ENCODE data around the gene UBE2E2.
"Not testable (repeated sequence)": the region's sequence is repeated elsewhere in the genome, so short reads cannot be mapped to it uniquely, and the experiment has no call there.

The UBE2E2 gene

DNA sequence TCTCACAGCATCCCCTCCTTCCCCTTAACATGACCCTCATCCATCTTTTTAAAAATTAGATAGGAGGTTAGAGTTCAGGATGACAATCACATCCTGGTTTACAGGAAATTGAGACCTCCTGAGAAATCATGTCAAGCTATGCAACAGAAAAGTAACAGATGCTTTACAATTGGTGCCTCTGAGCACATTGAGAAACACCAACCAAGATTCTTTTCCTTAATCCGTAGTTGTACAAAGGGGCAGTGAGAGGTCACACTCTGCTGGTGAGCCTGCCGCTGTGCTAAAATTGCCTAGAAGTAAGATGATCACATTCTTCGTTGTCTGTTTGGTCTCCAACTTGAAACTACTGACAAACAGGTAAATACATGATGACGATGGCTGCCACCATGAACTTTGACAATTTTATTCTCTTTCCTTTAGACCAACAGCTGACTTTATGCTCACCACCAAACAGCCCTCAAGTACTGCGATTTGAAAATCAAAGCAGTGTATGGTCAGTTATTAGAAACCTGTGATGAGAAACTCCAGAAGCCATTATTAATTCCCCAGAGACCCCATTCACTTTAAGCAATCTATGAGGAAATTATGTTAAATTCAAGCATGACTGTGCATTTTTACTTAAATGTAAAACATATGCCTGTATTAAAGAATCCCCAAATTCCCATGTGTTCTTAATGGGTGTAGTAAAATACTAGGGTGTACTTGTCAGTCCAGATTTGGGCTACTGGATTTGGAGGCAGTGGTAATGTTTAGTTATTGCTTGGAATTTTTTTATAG is 392.0 kb downstream of the UBE2E2 start:
- no peak for DNase-seq

DNA sequence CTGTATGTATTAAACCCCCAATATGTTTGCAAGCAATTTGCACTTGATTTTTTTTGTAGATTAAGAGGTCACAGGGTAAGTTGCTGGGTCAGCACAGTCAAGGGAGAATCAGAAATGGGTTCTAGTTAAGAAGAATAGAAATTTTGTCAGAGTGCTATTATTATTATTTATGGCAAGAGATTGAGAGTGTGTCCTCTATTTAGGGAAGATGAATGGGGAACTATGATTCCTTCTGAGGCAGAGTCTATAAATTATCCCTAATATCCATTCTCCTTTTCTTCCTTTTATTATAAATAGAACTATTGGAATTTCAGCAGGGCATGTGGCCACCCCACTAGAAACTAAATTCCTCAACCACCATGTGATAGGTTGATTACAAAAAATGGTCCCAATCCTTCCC is 392.7 kb downstream of the UBE2E2 start:
- no peak for DNase-seq

DNA sequence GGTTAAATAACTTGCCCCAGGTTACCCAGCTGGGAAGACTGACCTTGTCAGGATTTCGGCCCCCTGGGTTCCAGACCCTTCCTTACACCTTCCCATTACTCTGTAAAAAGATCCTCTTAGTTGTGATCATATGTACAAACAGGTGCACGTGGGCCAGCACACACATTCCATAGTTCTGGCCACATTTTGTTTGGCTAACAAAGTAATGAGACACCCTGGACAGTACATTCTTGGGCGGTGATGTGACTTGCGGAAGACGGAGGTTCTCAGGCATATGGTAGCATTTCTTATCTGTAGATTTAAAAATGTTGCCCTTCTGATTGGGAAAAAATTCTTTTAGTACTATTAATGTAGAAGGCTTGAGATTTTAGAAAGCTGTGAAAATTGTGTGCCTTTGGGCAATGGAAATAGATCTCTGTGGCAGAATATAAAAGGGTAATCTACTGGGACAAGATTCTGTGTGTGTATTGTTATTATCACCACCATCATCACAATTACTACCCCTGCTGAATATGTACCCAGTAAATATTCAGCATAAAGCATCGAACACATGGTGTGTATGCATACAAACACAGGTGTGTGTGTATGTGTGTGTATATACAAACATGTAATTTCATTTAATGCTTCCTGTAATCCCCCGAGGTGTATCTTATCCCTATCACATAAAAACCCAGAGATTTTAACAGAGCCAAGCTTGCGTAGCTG is 397.2 kb downstream of the UBE2E2 start:
- DNase-seq = no peak

DNA sequence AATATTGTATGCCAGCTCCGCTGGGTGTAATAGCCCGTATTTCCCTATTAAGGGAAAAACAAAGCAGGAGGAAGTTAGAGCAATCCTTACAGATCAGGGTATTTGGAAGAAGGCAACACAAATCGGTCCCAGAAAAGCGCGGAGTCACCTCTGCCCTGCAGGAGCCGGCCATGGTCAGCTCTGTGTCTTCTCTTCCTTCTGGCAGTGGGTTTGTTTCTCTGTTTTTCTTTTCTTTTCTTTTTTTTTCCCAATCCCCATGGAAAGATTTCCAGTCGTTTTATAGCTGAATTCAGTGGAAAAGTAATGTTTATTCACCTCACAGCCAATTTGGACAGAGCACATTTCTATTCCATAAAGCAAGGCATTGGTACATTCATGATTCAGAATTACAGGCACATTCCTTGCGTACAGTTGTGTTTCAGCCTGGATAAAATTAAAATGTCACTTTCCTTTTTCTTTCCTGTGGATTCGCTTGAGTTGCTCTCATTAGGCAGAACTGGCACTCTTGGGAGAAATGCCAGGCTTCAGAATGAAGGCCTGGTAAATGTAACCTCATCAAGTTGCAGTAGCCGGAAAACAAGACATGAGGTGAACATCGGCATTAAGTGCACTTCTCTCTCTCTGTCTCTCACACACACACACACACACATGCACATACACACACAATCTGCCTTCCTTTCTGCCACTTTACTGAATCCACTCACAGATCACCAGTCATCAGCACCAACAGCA is 398.1 kb downstream of the UBE2E2 start:
- DNase-seq = no peak

DNA sequence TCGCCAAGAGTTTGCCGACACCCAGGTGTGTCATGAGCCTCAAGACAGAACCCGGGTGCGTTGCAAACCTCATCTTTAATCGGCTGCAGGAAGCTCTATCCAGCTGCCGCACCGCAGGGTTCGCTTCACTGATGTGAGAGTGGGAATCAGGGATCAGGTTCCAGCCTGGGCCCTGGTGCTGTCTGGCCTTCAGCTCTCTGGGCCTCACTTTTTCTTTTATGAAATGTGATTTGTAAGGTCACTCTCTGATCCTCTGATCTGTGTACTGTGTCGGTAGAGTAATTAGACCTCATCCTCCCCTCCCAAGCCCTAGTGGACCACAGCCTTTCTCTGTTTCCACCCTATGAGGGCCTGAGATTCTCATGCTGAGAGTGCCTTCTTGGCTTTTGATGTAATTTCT is 399.8 kb downstream of the UBE2E2 start:
- DNase-seq = no peak

DNA sequence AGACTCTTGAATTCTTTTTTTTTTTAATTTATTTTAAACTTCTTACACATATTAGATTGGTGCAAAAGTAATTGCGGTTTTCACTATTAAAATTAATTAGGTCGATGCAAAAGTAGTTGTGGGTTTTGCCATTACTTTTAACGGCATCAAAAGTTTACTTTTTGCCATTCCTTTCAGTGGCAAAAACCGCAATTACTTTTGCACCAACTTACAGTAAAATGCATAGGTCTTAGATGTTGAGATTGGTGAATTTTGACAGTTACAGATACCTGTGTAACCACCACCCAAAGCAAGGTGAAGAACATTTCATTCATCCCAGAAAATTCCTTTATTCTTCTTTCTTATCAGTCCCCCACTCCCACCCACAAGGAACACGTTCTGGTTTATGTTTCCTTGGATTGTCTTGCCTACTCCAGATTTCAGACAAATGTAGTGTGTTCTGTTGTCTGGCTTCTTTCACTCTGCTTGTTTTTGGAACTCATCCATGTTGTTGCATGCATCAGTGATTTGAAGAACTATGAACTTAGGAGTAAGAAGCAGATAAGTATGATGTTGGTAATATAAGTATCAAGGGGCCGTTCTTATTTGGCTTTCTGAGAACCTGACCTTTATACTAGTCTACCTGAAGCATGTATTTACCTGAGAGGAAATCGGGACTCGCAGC is 404.2 kb downstream of the UBE2E2 start:
- DNase-seq = no peak

DNA sequence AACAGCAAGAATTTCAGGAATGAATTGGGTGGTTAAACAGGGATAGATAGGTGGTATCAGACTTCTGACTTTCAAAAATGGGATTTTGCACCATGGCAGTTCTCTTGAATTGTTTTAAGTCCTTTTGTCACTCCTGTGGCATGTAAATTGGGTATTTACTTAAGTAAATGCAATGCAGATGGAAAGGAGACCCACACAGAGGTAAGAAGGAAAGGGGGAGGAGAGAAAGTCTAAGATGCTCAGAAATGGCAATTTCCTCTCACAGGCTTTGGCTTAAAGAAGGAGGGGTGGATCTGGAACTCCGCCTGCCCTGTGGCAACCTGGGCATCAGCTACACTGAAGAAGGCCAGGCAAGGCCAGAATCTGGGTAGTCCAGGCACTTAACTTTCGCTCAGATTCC is 405.5 kb downstream of the UBE2E2 start:
- no peak for DNase-seq

DNA sequence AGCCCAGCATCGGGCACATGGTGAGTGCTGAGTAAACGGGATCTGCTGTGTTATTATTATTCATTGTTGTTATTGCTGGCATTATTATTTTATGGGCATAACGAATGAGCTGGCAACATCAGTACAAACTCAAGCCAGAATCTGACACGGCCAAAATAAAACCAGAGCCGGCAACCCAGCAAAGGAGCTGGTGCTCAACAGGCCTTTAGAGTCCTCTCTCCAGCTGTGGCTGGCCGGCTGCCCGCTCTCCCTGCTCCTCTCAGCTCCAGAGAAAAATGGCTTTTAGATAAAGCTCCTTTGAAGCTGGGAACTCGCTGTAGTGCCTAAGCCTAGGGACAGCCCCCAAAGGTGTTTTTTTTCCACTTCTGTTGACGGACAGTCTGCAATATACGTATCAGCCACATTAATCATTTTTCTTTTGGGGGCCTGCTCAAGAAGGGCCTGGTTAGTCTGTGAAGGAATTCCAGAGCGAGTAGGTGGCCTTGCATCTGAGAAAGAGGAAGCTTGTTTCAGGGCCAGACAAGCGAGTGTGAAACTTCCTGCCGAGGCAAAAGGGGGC is 408.7 kb downstream of the UBE2E2 start:
- no peak for DNase-seq

DNA sequence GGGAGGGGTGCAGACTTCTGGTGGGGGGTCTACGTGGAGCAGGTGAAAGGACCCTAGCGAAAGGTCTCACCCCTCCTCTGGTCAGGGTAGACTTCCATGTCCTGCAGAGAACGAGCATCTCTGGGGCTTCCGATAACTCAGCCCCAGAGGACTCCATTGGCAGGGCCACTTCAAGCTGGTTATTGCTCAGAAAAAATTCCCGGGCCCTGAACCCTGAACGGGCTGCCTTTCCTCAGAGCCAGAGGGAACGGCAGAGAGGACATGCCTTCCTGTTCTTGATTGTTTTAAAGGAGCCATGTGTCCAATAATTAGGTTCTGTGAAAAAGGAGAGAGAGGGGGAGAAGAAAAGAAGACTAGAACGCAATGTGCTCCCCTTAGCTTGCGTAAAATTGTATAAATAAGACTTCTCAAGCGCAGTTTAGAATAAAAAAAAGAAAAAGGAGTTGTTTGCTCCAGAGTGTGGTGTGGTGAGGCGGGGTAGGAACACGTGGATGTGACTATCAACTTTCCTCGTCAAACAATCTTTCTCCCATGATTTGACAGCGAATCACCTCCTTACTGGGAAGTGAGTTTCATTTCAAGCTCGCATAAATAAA is 409.3 kb downstream of the UBE2E2 start:
- DNase-seq = no peak

DNA sequence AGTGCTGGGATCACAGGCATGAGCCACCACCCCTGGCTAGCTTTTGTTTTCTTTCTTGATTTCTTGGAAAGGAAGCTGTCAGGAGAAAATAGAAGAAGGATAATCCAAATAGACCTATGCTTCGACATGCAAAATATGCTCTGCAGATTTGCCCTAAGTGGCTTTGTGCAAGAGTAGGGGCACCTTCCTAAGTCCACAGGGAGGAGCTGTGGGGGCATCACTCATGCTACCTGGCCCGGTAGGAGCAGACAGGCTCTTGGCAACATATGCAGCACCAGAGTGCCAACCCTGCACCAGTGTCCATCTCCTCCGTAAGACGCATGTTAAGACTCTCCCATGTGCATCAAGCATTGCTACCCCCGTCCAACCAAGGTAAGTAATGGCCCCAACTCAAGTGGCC is 411.9 kb downstream of the UBE2E2 start:
- no peak for DNase-seq

DNA sequence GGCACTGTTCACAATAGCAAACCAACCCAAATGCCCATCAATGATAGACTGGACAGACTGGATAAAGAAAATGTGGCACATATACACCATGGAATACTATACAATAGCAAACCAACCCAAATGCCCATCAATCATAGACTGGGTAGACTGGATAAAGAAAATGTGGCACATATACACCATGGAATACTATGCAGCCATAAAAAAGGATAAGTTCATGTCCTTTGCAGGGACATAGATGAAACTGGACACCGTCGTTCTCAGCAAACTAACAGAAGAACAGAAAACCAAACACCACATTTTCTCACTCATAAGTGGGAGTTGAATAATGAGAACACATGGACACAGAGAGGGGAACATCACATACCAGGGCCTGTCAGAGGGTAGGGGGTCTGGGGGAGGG is 415.3 kb downstream of the UBE2E2 start:
- DNase-seq = not testable (repeated sequence)

DNA sequence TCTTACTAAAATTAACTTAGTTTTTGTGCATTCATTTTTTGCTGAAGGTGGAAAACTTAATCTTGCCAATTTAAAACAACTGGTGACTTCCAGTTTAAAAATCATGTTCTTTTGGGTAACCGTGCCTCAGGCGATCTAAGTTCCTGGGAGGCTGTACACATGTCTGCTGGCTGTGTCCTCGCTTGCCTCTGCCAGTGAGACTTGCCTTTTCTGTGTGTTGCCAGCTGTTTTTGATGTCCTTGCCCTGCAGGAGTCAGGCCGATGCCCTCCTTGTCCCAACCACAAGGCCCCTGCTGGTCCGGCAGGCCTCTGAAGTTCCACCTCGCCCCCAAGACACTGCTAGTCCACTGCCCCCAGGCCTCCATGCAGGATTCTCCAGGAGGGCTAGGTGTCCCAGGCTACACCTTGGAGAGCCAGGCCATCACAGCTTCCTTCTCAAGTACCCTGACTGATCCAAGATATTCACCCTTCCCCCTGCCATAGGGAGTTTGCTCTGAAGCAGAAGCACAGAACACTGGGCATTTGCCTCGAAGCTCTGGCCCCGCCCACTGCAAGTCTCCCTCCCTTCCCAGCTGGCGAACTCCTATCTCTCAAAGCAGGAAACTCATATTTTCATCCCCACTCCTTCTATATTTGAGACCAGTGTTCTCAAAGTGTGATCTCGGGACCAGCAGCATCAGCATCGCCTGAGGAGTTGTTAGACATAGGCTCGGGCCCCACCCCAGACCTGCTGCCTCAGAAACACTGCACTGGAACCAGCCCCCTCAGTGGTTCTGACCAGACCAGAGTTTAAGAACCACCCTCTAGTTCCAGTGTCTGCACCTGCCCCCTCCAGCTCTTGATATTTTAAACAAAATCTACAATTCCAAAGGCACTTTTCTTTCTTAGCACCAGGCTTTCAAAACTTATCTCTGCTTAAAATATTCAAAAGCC is 416.8 kb downstream of the UBE2E2 start:
- no peak for DNase-seq

DNA sequence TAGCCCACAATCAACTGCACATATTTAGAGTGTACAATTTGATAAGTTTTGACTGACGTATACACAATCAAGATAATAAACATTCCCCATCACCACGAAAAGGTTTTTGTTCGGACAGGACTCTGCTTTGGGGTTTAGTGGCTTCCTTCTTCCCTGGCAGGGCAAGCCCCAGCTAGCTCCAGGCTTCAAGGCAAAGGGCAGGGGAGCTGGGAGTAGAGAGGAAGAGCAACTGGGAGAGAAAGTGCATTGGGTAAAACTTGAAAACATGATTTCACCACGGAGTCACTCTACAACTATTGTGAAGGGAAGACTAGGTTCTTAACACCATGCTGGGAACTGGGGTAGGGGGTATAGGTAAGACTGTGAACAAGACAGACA is 417.5 kb downstream of the UBE2E2 start:
- no peak for DNase-seq

DNA sequence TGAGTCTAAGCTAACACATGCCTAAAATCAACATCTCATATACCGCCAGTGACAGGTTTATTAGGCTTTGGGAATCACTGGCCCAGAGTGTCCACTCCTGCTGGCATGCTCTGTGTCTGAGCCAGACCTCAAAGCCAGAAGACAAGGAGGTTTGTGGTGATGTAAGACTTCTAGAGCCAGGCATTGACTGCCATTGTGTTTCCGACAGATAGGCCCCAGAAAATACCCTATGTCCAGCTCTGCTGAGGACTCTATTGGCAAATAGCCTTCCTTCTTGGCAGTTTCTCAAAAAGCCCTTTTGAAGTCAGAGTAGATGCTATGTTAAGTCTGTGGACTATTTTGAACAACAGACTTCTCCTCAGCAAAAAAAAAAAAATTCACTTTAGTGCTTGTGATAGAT is 420.7 kb downstream of the UBE2E2 start:
- DNase-seq = no peak

DNA sequence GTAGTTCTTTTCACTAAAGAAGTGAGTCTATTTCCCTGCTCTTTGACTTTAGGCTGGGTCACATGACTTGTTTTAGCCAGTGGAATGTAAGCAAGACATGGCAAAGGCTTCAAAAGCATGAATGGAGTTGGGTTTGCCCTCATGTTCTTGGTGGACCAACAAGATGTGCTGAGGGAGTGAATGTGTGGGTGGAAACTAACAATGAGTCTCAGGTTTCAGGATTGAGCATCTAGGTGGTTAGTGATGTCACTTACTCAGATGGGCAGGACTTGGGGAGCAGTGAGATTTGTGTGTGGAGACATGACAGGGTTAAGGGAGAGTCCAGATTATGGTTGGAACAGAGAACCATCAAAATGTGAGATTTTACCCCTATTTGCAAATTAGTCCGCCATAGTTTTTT is 421.2 kb downstream of the UBE2E2 start:
- no peak for DNase-seq

DNA sequence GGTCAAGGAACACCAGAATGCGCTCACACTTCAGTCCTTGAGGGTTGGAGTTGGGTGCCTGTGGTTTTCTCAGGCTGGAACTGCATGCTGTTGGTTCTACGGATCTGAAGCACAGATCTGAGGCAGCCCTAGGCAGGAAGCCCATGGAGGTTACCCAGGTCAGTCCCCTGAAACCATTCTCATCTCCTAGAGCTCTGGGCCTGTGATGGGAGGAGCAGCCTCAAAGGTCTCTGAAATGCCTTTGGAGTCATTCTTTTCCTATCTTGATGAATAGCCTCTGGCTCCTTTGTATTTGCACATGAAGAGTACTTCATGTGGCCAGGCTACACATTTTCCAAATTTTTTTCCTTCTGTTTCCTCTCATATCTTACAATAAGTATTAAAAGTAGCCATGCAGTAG is 423.3 kb downstream of the UBE2E2 start:
- no peak for DNase-seq

DNA sequence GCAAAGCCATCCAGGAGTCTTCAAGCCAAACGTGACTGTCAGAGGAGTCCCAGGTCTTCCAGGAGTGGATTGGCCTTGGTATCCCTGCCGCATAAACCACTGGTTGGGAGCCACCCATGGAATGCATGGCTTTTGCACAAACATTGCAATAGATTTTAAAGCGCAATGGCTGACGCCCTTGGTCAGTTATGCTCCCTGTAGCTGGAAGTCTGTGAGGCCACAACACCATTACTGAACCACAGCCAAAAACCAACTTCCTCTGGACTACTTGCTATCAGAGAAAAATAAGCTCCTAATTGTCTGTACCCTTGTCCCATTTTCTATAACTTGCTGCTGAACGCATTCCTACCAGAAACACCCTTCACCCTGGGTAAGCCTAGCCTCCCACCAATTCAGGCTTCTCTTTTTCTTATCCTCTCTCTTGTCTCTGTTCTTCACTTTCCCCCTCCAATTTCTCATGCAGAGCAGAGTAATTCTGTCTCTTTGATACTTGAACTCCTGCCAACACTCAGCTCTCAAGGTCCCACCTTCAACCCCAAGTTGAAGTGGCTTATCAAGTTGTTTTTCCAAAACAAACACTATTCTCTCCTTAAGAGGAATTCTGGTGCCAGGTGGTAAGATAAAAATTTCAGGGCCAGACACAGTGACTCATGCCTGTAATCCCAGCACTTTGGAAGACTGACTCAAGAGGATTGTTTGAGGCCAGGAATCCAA is 426.2 kb downstream of the UBE2E2 start:
- no peak for DNase-seq

DNA sequence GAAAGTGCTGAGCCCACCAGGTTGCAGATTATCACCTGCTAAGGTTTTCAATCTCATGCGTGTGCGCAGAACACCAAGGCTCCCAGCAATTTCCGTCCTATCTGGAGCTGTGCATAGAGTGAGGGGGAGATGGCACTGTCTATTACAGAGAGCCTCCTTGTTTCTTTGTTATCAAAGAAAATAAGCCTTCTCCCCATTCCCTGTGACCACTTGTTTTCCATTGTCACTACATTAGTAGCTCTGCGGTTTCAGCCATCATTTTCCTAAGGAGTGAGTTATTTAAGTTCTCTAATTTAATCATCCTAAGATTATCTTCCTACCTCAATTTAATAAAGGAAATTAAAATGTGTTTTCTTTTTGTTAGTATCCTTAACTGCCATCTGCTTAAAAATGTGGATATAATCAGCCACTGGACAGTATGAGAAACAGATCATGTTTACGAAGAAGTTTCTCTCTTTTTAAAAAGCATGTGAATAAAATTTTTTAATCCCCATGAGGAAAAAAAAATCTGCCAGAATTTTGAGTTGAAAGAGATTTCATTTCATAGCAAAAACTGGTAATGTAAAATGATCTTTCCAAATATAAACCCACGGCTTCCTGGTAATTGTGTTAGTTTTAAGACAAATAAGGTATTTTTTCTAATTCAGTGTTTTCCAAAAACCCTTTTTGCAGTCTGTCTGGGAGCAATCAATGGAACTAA is 430.3 kb downstream of the UBE2E2 start:
- no peak for DNase-seq

DNA sequence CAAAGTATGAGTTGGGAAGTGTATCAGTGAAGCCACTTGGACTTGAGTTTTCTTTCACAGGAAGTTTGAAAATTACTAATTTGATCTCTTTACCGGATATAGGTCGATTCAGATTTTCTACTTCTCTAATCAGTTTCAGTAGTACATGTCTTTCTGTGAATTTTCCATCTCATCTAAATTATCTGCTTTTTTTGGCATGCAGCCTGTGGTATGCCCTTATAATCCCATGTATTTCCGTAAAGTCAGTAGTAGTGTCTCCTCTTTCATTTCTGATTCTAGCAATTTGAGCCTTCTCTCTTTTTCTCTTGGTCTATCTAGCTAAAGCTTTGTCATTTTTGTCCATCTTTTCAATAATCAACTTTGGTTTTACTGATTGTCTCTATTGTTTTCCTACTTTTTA is 434.2 kb downstream of the UBE2E2 start:
- DNase-seq = no peak

DNA sequence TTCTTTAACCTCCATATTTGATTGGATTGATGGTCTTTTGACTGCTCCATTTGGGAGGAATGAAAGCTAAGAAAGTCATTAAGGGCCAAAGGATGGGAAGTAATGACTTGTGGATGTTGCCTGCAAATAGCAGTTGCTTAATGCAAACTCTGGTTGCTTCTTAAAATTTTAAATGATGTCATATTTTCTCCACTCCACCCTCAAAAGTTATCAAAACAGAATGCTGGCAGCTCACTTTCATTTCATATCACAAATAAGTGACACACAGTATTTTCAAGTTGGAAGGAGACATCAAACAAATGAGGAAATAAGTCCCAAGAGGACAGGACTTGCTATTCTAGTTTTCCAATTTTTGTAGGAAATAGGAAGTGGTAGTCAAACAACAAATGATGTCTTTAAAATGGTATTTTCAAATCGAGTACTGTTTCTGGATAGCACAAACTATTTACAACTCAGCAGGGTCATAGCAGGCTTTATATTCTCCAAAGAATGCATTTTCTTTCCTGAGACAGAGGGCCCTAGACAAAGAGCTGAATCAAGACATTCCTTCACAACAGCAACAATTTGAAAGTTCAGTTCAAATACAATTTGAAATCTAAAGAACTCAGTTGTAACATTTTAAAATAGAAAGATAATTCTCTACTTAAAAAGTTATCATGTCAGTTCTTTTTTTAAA is 437.5 kb downstream of the UBE2E2 start:
- DNase-seq = no peak
